Measurements from ENCODE around the gene RPRD1B.
A peak's percentile ranks its signal among the peaks of the same experiment; 100 is the strongest.
"Not testable (repeated sequence)": the region's sequence is repeated elsewhere in the genome, so short reads cannot be mapped to it uniquely, and the experiment has no call there.

Gene RPRD1B

DNA sequence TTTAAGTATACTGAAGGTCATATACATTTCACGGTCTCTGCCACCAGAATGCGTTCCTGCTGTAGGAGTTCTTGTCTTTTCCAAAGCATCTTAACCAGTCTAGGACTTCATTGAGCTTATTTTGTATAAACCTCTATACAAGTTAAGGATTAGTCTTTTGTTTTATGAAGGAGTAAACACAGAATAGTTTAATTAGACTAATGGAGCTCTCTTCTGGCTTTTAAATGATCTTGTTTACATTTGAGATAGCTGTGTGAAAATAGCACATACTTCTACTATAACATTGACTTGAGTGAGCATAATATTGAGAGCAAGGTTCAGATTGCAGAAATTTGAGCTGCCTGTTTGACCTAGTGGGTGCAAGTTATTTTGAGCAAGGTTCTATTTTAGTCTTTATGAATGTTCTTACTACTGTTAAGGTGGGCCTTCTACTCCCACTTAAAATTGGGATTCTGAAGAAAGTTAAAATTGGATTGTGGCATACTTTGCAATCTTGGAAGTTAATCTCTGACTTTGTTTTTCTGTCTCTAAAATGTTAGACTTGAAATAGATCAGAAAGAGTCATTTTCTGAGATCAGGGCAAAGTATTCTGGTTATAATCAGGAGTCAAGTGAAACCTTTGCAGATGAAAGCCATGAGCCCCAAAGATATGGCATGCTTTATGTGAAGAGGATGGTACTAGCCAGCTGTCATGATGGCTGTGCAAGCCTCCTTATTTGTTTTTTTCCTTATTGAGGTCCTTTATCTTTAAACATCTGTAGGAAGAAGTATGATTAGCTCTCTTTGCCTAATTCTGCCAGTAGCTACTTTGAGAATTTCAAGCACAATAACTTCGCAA lies 41.8 kb downstream of the RPRD1B start:
- no peak for DNase-seq (ENCODE audit: low spot score)

DNA sequence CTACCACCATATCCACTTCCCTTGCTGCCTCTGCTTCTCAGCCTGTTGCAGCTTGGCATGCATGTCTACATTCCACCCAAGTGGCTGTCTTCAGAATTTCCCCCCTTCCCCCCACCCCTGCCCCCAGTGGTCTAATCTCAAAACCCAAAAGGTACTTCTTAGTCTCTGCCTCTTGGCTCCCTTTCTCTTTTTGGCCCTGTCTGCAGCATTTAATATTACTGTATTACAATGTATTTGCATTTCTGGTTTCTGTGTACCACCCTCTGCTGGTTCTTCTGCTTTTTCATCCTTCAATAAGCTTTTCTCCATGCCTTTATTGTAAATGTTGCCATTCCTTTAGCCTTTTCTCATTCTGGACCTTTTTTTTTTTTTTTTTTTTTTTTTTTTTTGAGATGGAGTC lies 43.0 kb downstream of the RPRD1B start:
- no peak for DNase-seq (ENCODE audit: low spot score)

DNA sequence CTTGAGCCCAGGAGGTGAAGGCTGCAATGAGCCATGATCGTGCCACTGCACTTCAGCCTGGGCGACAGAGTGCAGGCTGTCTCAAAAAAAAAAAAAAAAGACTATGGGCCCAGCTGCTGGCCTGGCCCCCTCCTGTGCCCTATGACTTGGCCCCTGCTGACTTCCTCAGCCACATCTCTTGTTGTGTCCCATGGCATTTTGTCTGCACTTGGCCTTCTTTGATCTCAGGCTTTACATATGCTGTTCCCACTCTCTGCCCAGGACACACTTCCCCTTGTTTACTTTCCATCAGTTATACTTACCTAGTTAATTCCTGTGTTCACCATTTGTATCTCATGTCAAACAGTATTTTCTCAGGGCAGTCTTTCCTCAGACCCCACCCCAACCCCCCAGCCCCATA lies 44.5 kb downstream of the RPRD1B start:
- DNase-seq (ENCODE audit: low spot score) = no peak

DNA sequence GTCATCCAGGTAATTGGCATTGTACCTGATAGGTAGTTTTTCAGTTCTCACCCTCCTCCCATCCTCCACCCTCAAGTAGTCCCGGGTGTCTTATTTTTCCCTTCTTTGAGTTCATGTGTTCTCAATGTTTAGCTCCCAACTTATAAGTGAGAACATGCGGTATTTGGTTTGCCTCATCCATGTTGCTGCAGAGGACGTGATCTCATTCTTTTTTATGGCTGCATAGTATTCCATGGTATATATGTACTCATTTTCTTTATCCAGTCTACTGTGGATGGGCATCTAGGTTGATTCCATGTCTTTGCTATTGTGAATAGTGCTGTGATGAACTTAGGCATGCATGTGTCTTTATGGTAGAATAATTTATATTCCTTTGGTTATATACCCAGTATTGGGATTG lies 45.8 kb downstream of the RPRD1B start:
- DNase-seq (ENCODE audit: low spot score) = no peak

DNA sequence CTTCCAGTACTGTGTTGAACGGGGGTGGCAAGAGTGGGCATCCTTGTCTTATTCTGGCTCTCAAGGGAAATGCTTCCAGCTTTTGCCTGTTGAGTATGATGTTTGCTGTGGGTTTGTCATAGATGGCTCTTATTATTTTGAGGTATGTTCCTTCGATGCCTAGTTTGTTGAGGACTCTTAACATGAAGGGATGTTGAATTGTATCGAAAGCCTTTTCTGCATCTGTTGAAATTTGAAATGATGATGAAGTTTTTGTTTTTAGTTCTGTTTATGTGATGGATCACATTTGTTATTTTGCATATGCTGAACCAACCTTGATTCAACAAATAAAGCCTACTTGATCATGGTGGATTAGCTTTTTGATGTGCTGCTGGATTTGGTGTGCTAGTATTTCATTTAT lies 48.0 kb downstream of the RPRD1B start:
- no peak for DNase-seq (ENCODE audit: low spot score)

DNA sequence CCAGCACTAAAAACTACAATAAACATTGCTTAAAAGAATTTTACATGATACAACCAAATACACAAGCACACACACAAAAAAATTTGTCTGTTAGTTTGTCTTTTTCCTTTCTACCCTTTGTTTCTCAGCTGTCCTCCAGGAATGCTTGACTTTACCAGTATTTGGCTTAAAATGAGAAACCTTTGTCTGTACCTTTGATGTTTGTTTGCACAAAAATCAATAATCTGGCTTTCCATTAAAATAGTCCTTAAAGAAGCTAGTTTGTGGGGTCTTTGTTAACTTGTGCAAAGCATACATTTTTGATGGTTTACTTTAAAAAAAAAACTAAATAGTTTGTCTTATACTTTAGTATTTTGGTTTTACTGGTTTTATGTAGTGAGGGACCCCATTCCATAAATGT lies 49.3 kb downstream of the RPRD1B start:
- DNase-seq (ENCODE audit: low spot score) = no peak

DNA sequence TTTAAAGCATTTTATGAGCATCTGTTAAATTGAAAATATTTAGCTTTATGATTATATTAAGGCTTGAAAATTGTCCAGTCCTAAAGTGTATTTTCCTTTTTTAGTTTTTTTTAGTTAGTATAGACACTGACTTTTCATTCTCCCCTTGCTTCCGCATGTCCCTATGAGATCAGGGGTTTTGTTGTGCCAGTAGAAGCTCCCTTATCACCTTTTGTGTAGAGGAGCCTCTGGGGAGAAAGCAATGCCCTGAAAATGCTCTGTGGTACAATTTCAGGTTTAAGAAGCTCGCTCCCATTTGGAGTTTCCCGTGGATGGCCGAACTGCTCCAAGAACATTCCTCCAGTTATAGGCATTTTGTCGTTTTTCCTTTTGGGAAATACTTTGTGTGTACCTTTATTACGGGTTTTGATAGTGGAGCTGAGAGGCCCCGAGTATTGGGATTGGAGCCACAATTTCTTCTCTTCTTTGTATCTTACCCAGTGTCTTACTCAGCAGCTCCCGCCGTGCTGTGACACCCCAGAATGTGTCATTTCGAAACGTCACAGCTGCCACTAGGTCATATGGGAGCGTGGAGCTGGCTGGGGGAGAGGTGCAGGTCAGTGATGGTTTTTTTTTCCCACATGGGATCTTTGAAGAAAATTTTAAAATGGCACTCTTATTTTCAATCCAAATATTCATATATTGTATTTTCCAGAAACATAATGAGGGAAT lies 49.9 kb downstream of the RPRD1B start:
- no peak for DNase-seq (ENCODE audit: low spot score)

DNA sequence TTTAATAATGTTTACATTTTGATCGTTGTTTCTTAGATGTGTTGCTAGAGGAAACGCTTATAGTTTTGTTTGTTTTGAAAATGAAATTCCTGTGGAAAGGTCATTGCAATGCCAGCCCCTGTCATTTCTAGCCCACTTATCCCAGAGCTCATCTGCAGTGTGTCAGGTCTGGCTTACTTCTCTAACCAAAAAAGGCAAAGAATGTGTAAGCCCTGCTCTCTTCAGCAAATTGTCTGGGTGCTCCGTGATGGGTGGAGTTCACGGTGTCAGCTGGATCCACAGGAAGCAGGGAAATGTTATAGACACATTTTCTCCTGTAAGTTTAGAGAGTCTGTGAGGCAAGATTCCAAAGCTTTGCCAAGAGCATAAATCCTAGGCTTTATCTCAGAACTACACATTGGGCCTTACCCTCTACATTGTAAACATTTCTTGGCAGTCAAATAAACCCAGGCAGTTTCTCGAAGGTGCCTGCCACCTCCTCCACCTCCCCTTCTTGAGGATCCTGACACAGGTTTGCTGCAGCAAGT lies 50.9 kb downstream of the RPRD1B start:
- peak; percentile 9 for DNase-seq (ENCODE audit: low spot score)

DNA sequence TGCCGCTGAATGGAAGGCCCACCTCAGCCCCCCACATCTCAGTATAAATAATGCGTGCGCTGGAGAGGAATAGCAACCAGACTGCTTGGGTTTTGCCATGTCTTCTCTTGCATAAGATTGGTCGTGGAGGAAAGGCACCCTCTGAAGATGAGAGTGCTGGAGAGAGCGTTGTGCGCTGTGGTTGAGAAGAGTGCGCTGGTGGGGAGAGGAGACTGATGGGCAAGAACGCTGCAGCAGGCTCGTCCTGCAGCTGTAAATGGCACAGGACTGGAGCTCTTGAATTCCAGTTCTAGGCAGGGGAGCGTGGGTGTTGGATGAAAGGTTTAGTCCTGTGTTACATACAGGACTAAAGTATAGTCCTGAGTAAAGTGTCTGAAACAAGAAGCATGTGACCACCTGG lies 51.5 kb downstream of the RPRD1B start:
- no peak for DNase-seq (ENCODE audit: low spot score)

DNA sequence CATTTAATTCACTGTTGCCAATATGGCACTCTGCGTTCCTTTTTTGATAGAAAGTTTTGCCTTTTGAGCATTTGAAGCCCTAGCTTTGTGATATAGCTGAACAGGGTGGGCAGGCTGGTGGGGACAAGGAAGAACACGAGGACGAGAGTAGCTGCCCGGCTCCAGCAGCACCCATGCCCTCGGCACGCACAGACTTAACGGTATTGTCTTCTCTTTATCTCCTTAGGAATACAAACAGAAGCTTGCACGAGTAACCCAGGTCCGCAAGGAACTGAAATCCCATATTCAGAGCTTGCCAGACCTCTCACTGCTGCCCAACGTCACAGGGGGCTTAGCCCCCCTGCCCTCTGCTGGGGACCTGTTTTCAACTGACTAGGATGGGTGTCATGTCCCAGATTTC lies 56.0 kb downstream of the RPRD1B start:
- DNase-seq (ENCODE audit: low spot score) = no peak

DNA sequence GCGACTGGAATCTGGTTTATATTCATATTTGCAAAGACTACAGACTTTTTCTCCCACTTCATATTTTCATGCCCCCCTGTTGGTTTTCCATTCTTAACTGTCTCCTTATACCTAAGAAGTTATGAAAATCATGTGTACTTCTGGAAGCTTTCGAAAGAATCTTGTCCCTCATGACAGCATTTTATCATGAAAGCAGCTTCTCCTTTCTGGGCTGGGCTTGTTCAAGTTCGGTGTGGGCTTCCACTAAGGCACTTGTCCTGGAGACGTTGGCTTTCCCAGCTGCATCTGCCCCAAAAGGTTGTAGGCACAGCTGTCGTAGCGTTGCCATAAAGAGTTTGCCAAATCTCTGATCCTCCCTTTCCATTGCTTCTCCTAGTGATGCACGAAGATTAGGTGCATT lies 56.5 kb downstream of the RPRD1B start:
- DNase-seq (ENCODE audit: low spot score) = no peak

DNA sequence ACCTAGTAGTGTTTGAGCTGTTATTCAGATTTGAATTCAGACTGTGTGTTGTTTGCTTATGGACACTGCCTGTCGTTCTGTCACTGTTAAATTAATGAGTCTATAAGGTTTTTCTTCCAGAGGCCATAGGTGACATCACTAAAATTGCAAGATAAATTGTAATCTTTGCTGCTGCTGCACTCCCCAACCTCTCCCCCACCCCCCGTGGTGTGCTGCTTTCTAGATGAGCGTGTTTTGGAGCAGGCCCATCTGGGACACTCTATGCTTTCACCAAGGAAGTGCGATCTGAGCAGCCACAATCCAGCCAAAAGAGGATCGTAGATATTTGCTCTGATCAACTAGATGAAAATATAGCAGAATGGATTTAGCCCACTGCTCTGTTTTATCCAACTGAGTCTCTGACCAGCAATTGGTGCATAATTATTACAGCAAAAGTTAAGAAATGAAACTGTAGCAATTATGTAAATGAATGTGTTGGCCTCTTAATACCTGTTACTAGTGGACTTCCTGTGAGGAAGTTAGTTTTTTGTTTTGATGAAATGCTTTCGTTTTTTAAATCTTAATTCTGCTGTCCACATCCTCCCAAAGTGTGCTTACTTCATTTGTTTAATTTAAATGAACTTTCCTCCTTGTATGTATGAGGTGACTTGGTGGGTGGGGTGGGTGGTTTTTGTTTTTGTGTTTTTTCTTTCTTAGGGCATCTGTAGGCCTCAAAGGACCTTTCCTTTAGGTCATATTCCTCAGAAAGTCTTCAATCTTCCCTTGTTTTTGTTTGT lies 58.1 kb downstream of the RPRD1B start:
- no peak for DNase-seq (ENCODE audit: low spot score)

DNA sequence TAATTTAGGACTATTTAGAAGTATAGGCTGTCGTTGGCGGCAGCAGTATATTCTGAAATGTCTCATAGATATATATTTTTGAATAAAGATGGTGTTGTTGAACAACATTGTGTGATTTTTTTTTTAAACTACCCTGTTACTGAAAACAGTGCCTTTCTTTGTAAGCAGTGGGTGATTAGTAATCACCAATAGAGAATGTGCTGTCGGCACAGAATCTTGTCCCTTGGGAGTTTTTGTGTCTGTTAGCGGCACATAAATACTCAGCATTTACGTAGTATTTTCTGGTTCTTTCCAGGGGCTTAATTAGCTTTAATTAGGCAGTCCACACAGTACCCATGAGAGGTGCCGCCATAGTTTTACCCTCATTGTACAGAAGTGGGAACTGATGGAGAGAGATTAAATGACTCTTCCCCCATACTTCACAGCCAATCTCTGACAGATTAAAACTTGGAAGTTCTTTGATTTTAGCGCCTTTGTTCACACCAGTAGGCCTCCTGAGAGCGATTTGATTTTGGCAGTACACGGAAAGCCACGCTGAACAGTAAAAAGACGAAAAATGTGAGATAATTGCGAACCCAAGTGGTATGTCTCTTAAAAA lies 58.8 kb downstream of the RPRD1B start:
- DNase-seq (ENCODE audit: low spot score) = no peak

DNA sequence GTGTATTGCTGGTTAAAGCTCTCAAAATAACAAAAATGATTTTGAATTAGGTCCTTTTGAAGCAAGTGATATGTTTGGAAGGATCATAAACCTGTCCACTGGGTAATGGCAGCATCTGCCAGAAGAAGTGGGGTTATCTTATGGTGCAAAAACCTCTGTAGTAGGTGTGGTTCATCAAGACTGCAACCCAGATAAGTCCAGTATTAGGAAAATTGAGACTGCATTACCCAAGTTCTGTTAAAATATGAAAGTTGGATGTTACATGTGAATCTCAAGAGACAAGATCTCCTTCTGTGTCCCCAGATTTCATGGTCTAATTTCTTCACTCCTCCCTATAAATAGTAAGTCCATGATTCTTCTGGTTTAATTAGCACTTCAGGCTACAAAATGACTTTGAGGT lies 59.4 kb downstream of the RPRD1B start:
- peak; percentile 46 for DNase-seq (ENCODE audit: low spot score)

DNA sequence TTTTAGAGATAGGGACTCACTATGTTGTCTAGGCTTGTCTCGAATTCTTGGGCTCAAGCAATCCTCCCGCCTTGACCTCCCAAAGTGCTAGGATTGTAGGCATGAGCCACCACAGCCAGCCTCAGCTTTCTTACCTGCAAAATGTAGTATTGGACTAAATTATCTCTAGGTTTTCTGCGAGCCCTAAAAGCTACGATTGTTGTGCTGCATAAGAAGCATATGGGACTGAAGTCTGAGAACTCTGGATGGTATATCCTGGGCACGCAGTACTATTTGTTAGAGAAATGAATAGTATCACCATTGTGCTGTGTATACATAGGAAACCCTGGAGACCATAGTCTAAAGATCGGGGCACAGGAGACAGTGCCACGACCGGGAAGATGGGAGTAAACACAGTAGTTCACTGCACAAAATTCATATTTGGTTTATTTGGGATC lies 60.1 kb downstream of the RPRD1B start:
- DNase-seq (ENCODE audit: low spot score) = no peak

DNA sequence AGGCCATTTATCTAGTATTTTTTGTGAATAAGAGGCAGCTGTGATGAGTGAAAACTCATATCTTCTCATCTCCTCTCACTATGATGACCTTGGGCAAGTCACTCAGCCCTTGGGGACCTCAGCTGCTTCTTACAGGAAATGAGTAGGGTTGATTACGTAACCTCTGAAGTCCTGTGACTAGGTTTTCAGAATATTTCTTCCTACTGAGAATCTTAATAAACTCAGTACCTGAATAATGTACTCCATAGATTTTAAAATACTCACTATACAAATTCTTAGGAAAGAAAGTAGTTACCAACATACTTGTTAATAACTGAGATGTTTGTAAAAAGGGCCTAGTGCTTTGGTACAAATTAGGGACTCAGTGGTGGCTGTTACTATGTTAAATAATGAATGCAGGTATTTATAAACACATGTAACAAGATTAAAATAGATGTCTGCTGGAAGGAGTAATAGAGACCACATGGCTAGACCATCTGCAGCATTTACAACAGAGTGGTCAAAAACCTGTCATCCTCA lies 60.9 kb downstream of the RPRD1B start:
- DNase-seq (ENCODE audit: low spot score) = no peak

DNA sequence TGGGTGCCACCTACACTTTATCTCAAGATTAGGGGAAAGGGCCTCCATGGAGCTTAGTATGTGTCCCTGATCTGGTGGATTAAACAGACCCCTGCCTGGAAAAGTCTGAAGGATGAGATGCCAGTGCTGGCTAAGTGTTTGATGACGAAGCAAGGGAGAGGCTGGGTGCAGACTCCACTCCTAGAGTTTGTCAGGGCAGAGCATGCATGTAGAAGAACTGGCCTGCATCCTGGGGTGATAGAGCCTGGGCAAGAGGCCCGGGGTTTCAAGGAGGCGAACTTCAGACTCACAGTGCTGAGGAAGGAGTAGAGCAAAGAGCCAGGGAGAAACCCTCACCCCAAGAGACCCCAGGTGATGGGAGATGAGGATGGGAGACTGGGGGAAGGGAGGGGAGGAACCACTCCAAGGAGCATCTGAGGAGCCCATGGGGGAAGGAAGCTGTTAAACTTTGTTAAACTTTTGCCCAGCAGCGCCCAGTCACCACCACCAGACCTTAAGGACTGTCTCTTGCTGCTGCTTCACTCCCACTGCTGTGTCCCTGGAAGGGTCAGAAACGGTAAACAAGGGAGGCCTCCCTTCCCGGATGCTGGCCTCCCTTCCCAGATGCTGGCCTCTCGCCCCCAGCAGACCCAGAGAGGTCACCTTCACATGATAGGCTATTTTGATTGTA lies 61.6 kb downstream of the RPRD1B start:
- no peak for DNase-seq (ENCODE audit: low spot score)

DNA sequence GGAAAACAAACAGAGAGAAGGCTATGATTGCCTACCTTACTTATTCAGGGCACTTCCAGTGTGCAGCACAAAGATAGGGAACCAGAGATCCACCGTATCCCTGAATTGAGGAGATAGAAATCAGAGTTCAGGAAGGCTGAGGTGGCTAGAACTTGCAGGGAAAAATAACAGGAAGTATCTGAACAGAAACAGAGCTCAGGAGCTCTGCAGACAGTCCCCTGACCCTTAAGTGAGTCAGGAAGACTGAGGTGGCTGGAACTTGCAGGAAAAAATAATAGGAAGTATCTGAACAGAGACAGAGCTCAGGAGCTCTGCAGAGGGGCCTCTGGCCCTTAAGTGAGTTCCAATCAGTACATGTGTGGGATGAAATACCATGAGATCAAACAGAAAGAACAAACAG lies 65.4 kb downstream of the RPRD1B start:
- no peak for DNase-seq (ENCODE audit: low spot score)

DNA sequence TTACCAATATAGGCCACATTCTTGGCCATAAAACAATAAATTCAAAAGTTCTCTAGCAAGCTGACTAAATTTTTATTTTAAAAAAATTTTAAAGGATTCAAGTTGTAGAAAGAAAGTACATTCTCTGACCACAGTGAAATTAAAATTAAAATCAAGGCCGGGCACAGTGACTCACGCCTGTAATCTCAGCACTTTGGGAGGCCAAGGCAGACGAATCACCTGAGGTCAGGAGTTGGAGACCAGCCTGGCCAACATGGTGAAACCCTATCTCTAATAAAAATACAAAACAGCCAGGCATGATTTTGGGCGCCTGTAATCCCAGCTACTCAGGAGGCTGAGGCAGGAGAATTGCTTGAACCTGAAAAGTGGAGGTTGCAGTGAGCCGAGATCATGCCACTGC lies 68.7 kb downstream of the RPRD1B start:
- not testable (repeated sequence) for DNase-seq (ENCODE audit: low spot score)

DNA sequence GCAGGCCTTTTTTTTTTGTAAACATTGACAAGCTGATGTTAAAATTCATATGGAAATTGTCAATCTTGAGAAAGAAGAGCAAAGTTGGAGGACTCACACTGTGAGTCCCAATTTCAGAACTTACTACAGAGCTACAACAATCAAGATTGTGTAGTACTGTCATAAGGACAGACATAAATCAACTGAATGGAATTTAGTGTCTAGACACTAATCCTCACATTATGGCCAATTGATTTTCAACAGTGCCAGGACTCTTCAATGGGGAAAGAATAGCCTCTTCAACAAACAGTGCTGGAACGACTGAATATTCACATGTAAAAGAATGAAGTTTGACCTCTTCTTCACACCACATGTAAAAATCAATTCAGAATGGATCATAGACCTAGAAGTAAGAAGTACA lies 70.7 kb downstream of the RPRD1B start:
- DNase-seq (ENCODE audit: low spot score) = no peak

DNA sequence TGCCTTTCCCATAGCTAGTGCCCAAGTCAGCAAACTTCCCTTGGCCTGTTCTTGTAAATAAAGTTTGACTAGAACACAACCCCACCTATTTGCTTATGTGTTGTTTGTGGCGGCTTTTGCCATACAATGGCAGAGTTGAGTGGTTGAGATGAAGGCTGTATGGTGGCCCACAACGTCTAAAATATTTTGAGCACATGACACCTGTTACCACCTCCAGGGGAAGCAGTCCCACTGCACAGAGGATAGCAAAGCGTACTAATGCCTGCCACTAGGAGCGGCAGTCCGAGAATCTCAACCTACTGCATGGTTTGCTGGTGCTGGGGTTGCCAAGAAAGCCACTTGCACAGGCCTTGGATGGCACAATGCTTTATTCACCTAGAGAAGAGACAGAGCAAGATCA lies 72.9 kb downstream of the RPRD1B start:
- no peak for DNase-seq (ENCODE audit: low spot score)
